Testis (tissue), 3 donors: ENCODE results near the gene EPPIN. TPM values are rescaled to one million over a fixed set of nuclear protein-coding genes. Genes with fewer than 3 reads are reported as not detected.

Source experiments
- DNase-seq: peaks from one replicate; pipeline ENCODE4 v3.0.0-alpha.2; 2019
- H3K27ac ChIP-seq, 2 donors: fragments of 200-600 bp; sonication (generic); one replicate each; pipeline ENCODE4 v1.5.1; 2019
- H3K27me3 ChIP-seq: fragments of 200-600 bp; sonication (generic); one replicate; pipeline ENCODE4 v1.5.1; 2019
- H3K36me3 ChIP-seq: fragments of 200-600 bp; sonication (generic); one replicate; pipeline ENCODE4 v1.5.1; 2017; ENCODE audit warnings: low read depth; ENCODE audit errors: missing control alignments
- H3K4me1 ChIP-seq: fragments of 200-600 bp; sonication (generic); one replicate; pipeline ENCODE4 v1.5.1; 2019
- H3K4me3 ChIP-seq, 2 donors: fragments of 200-600 bp; sonication (generic); one replicate each; pipeline ENCODE4 v1.5.1; 2017 to 2019
- H3K9me3 ChIP-seq: fragments of 200-600 bp; sonication (generic); one replicate; pipeline ENCODE4 v1.5.1; 2017
- POLR2A ChIP-seq: fragments of 450-650 bp; IDR thresholded peaks from one replicate; pipeline ENCODE4 v1.6.1; 2017; ENCODE audit warnings: antibody characterized with exemption, mild to moderate bottlenecking, moderate library complexity
- WGBS, 2 donors: methylation state at CpG; one replicate each; pipeline ENCODE4 v1.1.5; 2018; 5-methylcytosine and 5-hydroxymethylcytosine counted together
- intact Hi-C: fragments of 100-400 bp; cut with DNase I; formaldehyde crosslinking; loops from one replicate; pipeline ENCODE4 v1.15.1; 2023; ENCODE audit warnings: low total_unique reads
- polyA plus RNA-seq: library from polyadenylated mRNA; stranded (reverse); fragments of 350-450 nt; fragmentation: Illumina TruSeq; extraction: RNeasy Lipid Tissue Mini Kit (QIAGEN cat#74804); gene quantifications from one replicate; pipeline ENCODE4 v1.2.3, GENCODE V29; 2014; ENCODE audit warnings: low read depth, low replicate concordance; ENCODE audit not compliant: insufficient read depth
- total RNA-seq, 2 donors: library from RNA; depleted of rRNA; stranded (reverse); fragments of >200 nt; gene quantifications; one replicate each; pipeline ENCODE4 v1.2.3, GENCODE V29; 2016
- TF ChIP-seq, protein P1 (sequence below), 3 experiments: fragments of 450-650 bp in 2 of 3; fragments of 200-600 bp in 1 of 3; sonication (generic) in 1 of 3; IDR thresholded peaks; one replicate each; pipeline ENCODE4 v1.5.1; 2016 to 2019; ENCODE audit warnings: antibody characterized with exemption in 3 of 3, mild to moderate bottlenecking in 2 of 3, moderate library complexity in 1 of 3

The EPPIN gene
- total and polyA plus RNA-seq, 3 donors from 2014 or later, result 185 to 251 (median 222) TPM

- H3K4me1 ChIP-seq, result no peaks in the 10 kb centered on the region
- H3K36me3 ChIP-seq, result no peaks in the 10 kb centered on the region
- H3K4me3 ChIP-seq, result no peak overlapping the region
- no peak overlapping the region for H3K27ac ChIP-seq
- H3K9me3 ChIP-seq, result no peaks in the 10 kb centered on the region
- H3K27me3 ChIP-seq, result no peaks in the 10 kb centered on the region
- 42 to 64% methylated on average over 5 of the region's 5 CpGs for WGBS, 2 donors
- TF ChIP-seq, protein P1, sequence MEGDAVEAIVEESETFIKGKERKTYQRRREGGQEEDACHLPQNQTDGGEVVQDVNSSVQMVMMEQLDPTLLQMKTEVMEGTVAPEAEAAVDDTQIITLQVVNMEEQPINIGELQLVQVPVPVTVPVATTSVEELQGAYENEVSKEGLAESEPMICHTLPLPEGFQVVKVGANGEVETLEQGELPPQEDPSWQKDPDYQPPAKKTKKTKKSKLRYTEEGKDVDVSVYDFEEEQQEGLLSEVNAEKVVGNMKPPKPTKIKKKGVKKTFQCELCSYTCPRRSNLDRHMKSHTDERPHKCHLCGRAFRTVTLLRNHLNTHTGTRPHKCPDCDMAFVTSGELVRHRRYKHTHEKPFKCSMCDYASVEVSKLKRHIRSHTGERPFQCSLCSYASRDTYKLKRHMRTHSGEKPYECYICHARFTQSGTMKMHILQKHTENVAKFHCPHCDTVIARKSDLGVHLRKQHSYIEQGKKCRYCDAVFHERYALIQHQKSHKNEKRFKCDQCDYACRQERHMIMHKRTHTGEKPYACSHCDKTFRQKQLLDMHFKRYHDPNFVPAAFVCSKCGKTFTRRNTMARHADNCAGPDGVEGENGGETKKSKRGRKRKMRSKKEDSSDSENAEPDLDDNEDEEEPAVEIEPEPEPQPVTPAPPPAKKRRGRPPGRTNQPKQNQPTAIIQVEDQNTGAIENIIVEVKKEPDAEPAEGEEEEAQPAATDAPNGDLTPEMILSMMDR (IDR thresholded peaks at IDR 0.05), result no peak
- TF ChIP-seq POLR2A, result no peak
- no peak for DNase-seq
- intact Hi-C loops, result no loop called here
These were observed 36.8 kb downstream of the EPPIN start for GRCh38 chr20:45510242-45510862.

DNA sequence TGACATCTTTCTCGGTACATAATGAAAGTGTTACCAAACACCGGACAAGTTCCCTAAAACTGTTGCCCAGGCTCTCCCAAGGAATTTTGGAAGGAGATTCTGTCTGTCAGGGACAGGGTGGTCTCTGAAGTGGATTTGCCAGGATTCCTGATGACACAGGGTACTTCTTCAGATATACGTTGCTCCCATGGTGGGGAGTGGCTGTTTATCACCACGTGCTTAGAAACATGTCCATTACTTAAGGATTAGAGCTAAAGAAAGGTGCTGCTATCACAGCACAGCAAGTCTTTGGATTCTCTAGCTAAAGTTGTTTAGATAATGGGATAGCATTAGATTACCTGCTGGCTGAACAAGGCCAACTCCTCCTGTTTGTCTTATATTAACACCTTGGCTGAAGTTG, 38.1 kb downstream of the EPPIN start:
- no peak for DNase-seq
- H3K27me3 ChIP-seq, result no peaks in the 10 kb centered on the region
- H3K36me3 ChIP-seq, result no peaks in the 10 kb centered on the region
- TF ChIP-seq, protein P1 (IDR thresholded peaks at IDR 0.05), result no peak
- no peak for TF ChIP-seq POLR2A
- 55 to 77% methylated on average over 4 of the region's 4 CpGs for WGBS, 2 donors
- no peaks in the 10 kb centered on the region for H3K4me1 ChIP-seq
- intact Hi-C loops, result no loop called here
- no peak overlapping the region for H3K4me3 ChIP-seq
- no peaks in the 10 kb centered on the region for H3K9me3 ChIP-seq
- H3K27ac ChIP-seq, result no peak overlapping the region

DNA sequence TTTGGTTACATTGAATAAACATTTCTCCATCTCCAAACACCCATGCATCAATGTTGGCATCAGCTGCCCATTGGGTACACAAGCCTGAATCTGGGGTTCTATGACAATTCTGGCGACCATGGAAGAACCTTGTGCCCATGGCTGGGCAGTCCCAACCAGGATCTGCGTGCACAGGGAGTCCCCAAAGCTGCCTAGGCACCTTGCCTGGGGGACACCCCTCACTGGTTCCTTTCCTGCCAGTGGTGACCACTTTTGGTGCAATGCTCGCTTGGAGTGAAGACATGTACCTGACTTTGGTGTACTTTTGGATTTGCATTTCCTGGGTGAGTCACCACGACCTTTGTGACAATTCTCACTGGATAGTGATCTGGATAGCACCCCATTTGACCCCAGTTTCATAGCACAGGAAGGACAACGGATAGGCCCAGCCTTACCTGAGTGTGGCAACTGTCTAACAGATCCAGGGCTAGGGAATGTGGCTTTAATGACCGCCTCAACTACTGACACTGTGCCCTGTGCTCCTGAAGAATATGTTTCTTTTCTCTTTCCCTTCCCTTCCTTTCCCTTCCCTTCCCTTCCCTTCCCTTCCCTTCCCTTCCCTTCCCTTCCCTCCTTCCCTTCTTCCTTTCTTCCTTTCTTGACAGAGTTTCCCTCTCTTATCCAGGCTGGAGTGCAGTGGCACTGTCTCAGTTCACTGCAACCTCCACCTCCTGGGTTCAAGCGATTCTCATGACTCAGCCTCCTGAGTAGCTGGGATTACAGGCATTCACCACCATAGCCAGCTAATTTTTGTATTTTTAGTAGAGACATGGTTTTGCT, 38.9 kb downstream of the EPPIN start:
- H3K4me3 ChIP-seq, result no peak overlapping the region
- WGBS, 2 donors, result 85 to 91% methylated on average over 6 to 7 of the region's 7 CpGs
- no peak for DNase-seq
- no peaks in the 10 kb centered on the region for H3K9me3 ChIP-seq
- intact Hi-C loops, result no loop called here
- H3K36me3 ChIP-seq, result no peaks in the 10 kb centered on the region
- TF ChIP-seq, protein P1 (IDR thresholded peaks at IDR 0.05), result no peak
- TF ChIP-seq POLR2A, result no peak
- H3K27ac ChIP-seq, result no peak overlapping the region
- H3K4me1 ChIP-seq, result no peaks in the 10 kb centered on the region
- no peaks in the 10 kb centered on the region for H3K27me3 ChIP-seq

GRCh38 chr20:45507011-45507820, 40.0 kb downstream of the EPPIN start:
- TF ChIP-seq, protein P1 (IDR thresholded peaks at IDR 0.05), result no peak
- TF ChIP-seq POLR2A, result no peak
- whole genome bisulfite sequencing, 2 donors, result 82 to 88% methylated on average over 5 of the region's 5 CpGs
- peaks cover 5% of the 10 kb centered on the region for H3K4me1 ChIP-seq
- intact Hi-C loops, result no loop called here
- no peaks in the 10 kb centered on the region for H3K9me3 ChIP-seq
- no peaks in the 10 kb centered on the region for H3K36me3 ChIP-seq
- no peak for DNase-seq
- H3K27ac ChIP-seq, result no peak overlapping the region
- H3K4me3 ChIP-seq, result no peak overlapping the region
- no peaks in the 10 kb centered on the region for H3K27me3 ChIP-seq
